Vagina (tissue), 2 donors: ENCODE data around the gene STIM2. TPM values are rescaled to one million over a fixed set of nuclear protein-coding genes. Genes with fewer than 3 reads are reported as not detected.

Experiments used
- DNase-seq, 2 donors: peaks; one replicate each; pipeline ENCODE4 v3.0.0-alpha.2; 2017; ENCODE audit errors: extremely low spot score in 2 of 2
- H3K27ac ChIP-seq: fragments of 200-600 bp; sonication (generic); one replicate; pipeline ENCODE4 v1.5.1; 2019
- H3K27me3 ChIP-seq: fragments of 200-600 bp; sonication (generic); one replicate; pipeline ENCODE4 v1.5.1; 2019
- H3K36me3 ChIP-seq, 2 donors: fragments of 200-600 bp; sonication (generic); one replicate each; pipeline ENCODE4 v1.5.1; 2017 to 2019
- H3K4me1 ChIP-seq: fragments of 200-600 bp; sonication (generic); one replicate; pipeline ENCODE4 v1.5.1; 2019
- H3K4me3 ChIP-seq, 2 donors: fragments of 200-600 bp; sonication (generic); 1 replicate in 1 of 2; 2 replicates in 1 of 2; pipeline ENCODE4 v1.5.1; 2016 to 2019
- H3K9me3 ChIP-seq: fragments of 200-600 bp; sonication (generic); one replicate; pipeline ENCODE4 v1.5.1; 2019
- CTCF ChIP-seq, 3 experiments: fragments of 450-650 bp in 2 of 3; fragments of 200-600 bp in 1 of 3; sonication (generic) in 1 of 3; IDR thresholded peaks; one replicate each; pipeline ENCODE4 v1.5.1; 2017 to 2019; ENCODE audit warnings: antibody characterized with exemption in 3 of 3, mild to moderate bottlenecking in 2 of 3, moderate library complexity in 2 of 3
- POLR2A ChIP-seq, 2 donors: fragments of 450-650 bp; IDR thresholded peaks; one replicate each; pipeline ENCODE4 v1.6.1; 2017; ENCODE audit warnings: antibody characterized with exemption in 2 of 2, mild to moderate bottlenecking in 2 of 2, moderate library complexity in 2 of 2
- POLR2AphosphoS5 ChIP-seq, 2 donors: sonication (generic); formaldehyde crosslinking; IDR thresholded peaks; one replicate each; pipeline ENCODE4 v1.9.0; 2017; ENCODE audit warnings: antibody characterized with exemption in 2 of 2, mild to moderate bottlenecking in 2 of 2, low read depth in 1 of 2; ENCODE audit not compliant: insufficient read depth in 1 of 2
- intact Hi-C: fragments of 100-400 bp; cut with DNase I; formaldehyde crosslinking; loops from one replicate; pipeline ENCODE4 v1.15.1; 2023
- total RNA-seq: library from RNA; depleted of rRNA; stranded (reverse); fragments of >200 nt; gene quantifications from one replicate; pipeline ENCODE4 v1.2.3, GENCODE V29; 2016

STIM2 gene
- total RNA-seq, 1 donor from 2014 or later, result 39.5 TPM

GRCh38 chr4:27049239-27049829, 188.7 kb downstream of the STIM2 start:
- H3K4me3 ChIP-seq, result no peak overlapping the region
- DNase-seq, result peak; percentile 40 to 64
- no peaks in the 10 kb centered on the region for H3K36me3 ChIP-seq
- H3K27ac ChIP-seq, result no peak overlapping the region
- H3K27me3 ChIP-seq, result no peaks in the 10 kb centered on the region
- no peaks in the 10 kb centered on the region for H3K4me1 ChIP-seq
- H3K9me3 ChIP-seq, result no peaks in the 10 kb centered on the region
- intact Hi-C loops, result no loop called here
- TF ChIP-seq CTCF (IDR thresholded peaks at IDR 0.05) (no peak), POLR2A (IDR thresholded peaks at IDR 0.05) (no peak), POLR2AphosphoS5 (IDR thresholded peaks at IDR 0.05; ENCODE audit: insufficient read depth in 1 of 2, low read depth in 1 of 2) (no peak)

- TF ChIP-seq POLR2AphosphoS5 (IDR thresholded peaks at IDR 0.05; ENCODE audit: insufficient read depth in 1 of 2, low read depth in 1 of 2) (no peak), CTCF (IDR thresholded peaks at IDR 0.05) (no peak), POLR2A (IDR thresholded peaks at IDR 0.05) (no peak)
- peak; percentile 56 to 84 for DNase-seq
- Histone ChIP-seq H3K9me3 (no peaks in the 10 kb centered on the region), H3K36me3 (no peaks in the 10 kb centered on the region), H3K4me3 (no peak overlapping the region), H3K27ac (no peak overlapping the region), H3K4me1 (no peaks in the 10 kb centered on the region), H3K27me3 (no peaks in the 10 kb centered on the region)
- intact Hi-C loops, result no loop called here
Measured at GRCh38 chr4:27050731-27051130, 190.1 kb downstream of the STIM2 start.

GRCh38 chr4:27055221-27055760, 194.7 kb downstream of the STIM2 start:
- Histone ChIP-seq H3K36me3 (no peaks in the 10 kb centered on the region), H3K27me3 (no peaks in the 10 kb centered on the region), H3K9me3 (no peaks in the 10 kb centered on the region), H3K27ac (no peak overlapping the region), H3K4me1 (no peaks in the 10 kb centered on the region), H3K4me3 (no peak overlapping the region)
- no peak for TF ChIP-seq POLR2A (IDR thresholded peaks at IDR 0.05)
- DNase-seq, result peak in 1 of 2 donors; percentile 74
- intact Hi-C loops, result no loop called here

- no peaks in the 10 kb centered on the region for H3K27me3 ChIP-seq
- TF ChIP-seq POLR2A (IDR thresholded peaks at IDR 0.05) (no peak), POLR2AphosphoS5 (IDR thresholded peaks at IDR 0.05; ENCODE audit: insufficient read depth in 1 of 2, low read depth in 1 of 2) (no peak), CTCF (IDR thresholded peaks at IDR 0.05) (no peak)
- peak in 1 of 2 donors; percentile 47 for DNase-seq
- no peak overlapping the region for H3K27ac ChIP-seq
- no peaks in the 10 kb centered on the region for H3K4me1 ChIP-seq
- no peaks in the 10 kb centered on the region for H3K9me3 ChIP-seq
- intact Hi-C loops, result no loop called here
- no peaks in the 10 kb centered on the region for H3K36me3 ChIP-seq
- no peak overlapping the region for H3K4me3 ChIP-seq
Measured at GRCh38 chr4:27056281-27056680, 195.6 kb downstream of the STIM2 start.

- Histone ChIP-seq H3K4me1 (no peaks in the 10 kb centered on the region), H3K27me3 (no peaks in the 10 kb centered on the region), H3K36me3 (no peaks in the 10 kb centered on the region), H3K27ac (no peak overlapping the region), H3K4me3 (no peak overlapping the region), H3K9me3 (no peaks in the 10 kb centered on the region)
- peak in 1 of 2 donors; percentile 34 for DNase-seq
- intact Hi-C loops, result no loop called here
- TF ChIP-seq POLR2AphosphoS5 (IDR thresholded peaks at IDR 0.05; ENCODE audit: insufficient read depth in 1 of 2, low read depth in 1 of 2) (no peak), CTCF (IDR thresholded peaks at IDR 0.05) (no peak), POLR2A (IDR thresholded peaks at IDR 0.05) (no peak)
Measured at GRCh38 chr4:27057053-27057452, 196.4 kb downstream of the STIM2 start.
